OCI-LY3 (cell line): ENCODE results near the gene DOHH.

Experiments
- H2AFZ ChIP-seq: fragments of 200-600, 300-600 bp; shearing (Covaris generic); 2 replicates; pipeline ENCODE4 v1.6.0; 2014; ENCODE audit warnings: antibody characterized with exemption, low read depth, low read length
- H3K27ac ChIP-seq: fragments of 200-600, 300-600 bp; sonication (generic); 2 replicates; pipeline ENCODE4 v1.5.1; 2014; ENCODE audit warnings: mild to moderate bottlenecking, low read length, moderate library complexity, mixed read lengths
- H3K27me3 ChIP-seq: fragments of 200-600, 300-600 bp; sonication (generic); 2 replicates; pipeline ENCODE4 v1.6.1; 2014; ENCODE audit warnings: low read depth, low read length, mixed read lengths
- H3K36me3 ChIP-seq: fragments of 200-600, 300-600 bp; sonication (generic); replicated peaks from 2 replicates; pipeline ENCODE3; 2014; ENCODE audit warnings: low read depth, low read length, mixed read lengths
- H3K4me1 ChIP-seq: fragments of 300-600, 200-600 bp; sonication (generic); 2 replicates; pipeline ENCODE4 v1.6.1; 2014; ENCODE audit warnings: low read length, mixed read lengths
- H3K4me2 ChIP-seq: fragments of 200-600, 300-600 bp; sonication (generic); 2 replicates; pipeline ENCODE4 v1.6.1; 2014; ENCODE audit warnings: low read length, mixed read lengths
- H3K4me3 ChIP-seq: fragments of 300-600, 200-600 bp; sonication (generic); 2 replicates; pipeline ENCODE4 v1.5.1; 2014; ENCODE audit warnings: antibody characterized with exemption, mild to moderate bottlenecking, low read length, moderate library complexity
- H3K79me2 ChIP-seq: fragments of 300-600, 200-600 bp; shearing (Covaris generic); 2 replicates; pipeline ENCODE4 v1.6.1; 2014; ENCODE audit warnings: mild to moderate bottlenecking, low read length, mixed read lengths
- H3K9ac ChIP-seq: fragments of 300-600, 200-600 bp; shearing (Covaris generic); 2 replicates; pipeline ENCODE4 v1.6.0; 2014; ENCODE audit warnings: mild to moderate bottlenecking, low read length, moderate library complexity
- H3K9me3 ChIP-seq: fragments of 200-600, 300-600 bp; shearing (Covaris generic); 2 replicates; pipeline ENCODE4 v1.6.1; 2014; ENCODE audit warnings: low read length, mixed read lengths; ENCODE audit not compliant: insufficient read depth
- H4K20me1 ChIP-seq: fragments of 200-600, 300-600 bp; sonication (generic); 2 replicates; pipeline ENCODE4 v1.6.1; 2016; ENCODE audit warnings: low read length, mixed read lengths; ENCODE audit not compliant: insufficient read depth
- CTCF ChIP-seq: fragments of 200-600, 300-600 bp; sonication (generic); IDR thresholded peaks from 2 replicates; pipeline ENCODE4 v1.5.1; 2014; ENCODE audit warnings: antibody characterized with exemption, low read length, low read depth
- EZH2phosphoT487 ChIP-seq: fragments of 200-600 bp; shearing (Covaris generic); IDR thresholded peaks from 2 replicates; pipeline ENCODE4 v1.6.1; 2018; ENCODE audit warnings: antibody characterized with exemption, mixed run types, low read depth

DOHH gene

GRCh38 chr19:3538258-3538929 is 37.9 kb upstream of the DOHH start:
- no peaks in the 10 kb centered on the region for H3K9me3 ChIP-seq
- H3K4me3 ChIP-seq = no peak overlapping the region
- no peak overlapping the region for H2AFZ ChIP-seq
- H3K27ac ChIP-seq = no peak overlapping the region
- H4K20me1 ChIP-seq = peaks cover 12% of the 10 kb centered on the region
- H3K4me1 ChIP-seq = no peaks in the 10 kb centered on the region
- H3K9ac ChIP-seq = no peak overlapping the region
- no peak for TF ChIP-seq CTCF
- TF ChIP-seq EZH2phosphoT487 = no peak
- H3K79me2 ChIP-seq = no peaks in the 10 kb centered on the region
- peaks cover 45% of the 10 kb centered on the region for H3K36me3 ChIP-seq
- H3K27me3 ChIP-seq = no peaks in the 10 kb centered on the region
- no peak overlapping the region for H3K4me2 ChIP-seq

- Histone ChIP-seq H2AFZ (no peak overlapping the region), H3K4me2 (no peak overlapping the region), H3K36me3 (peaks cover 43% of the 10 kb centered on the region), H3K9me3 (no peaks in the 10 kb centered on the region), H3K79me2 (no peaks in the 10 kb centered on the region), H4K20me1 (peaks cover 12% of the 10 kb centered on the region), H3K9ac (no peak overlapping the region), H3K4me1 (no peaks in the 10 kb centered on the region), H3K4me3 (no peak overlapping the region), H3K27ac (no peak overlapping the region), H3K27me3 (no peaks in the 10 kb centered on the region)
- TF ChIP-seq EZH2phosphoT487 = no peak
- no peak for TF ChIP-seq CTCF
These were observed 37.2 kb upstream of the DOHH start for GRCh38 chr19:3537438-3538240.

- no peaks in the 10 kb centered on the region for H3K27me3 ChIP-seq
- peaks cover 40% of the 10 kb centered on the region for H3K36me3 ChIP-seq
- H3K9ac ChIP-seq = no peak overlapping the region
- H2AFZ ChIP-seq = no peak overlapping the region
- no peak overlapping the region for H3K27ac ChIP-seq
- H3K79me2 ChIP-seq = no peaks in the 10 kb centered on the region
- H3K9me3 ChIP-seq = no peaks in the 10 kb centered on the region
- peaks cover 12% of the 10 kb centered on the region for H4K20me1 ChIP-seq
- H3K4me2 ChIP-seq = no peak overlapping the region
- no peaks in the 10 kb centered on the region for H3K4me1 ChIP-seq
- H3K4me3 ChIP-seq = no peak overlapping the region
- no peak for TF ChIP-seq CTCF
- no peak for TF ChIP-seq EZH2phosphoT487
These were observed 36.6 kb upstream of the DOHH start for GRCh38 chr19:3537101-3537437.

- Histone ChIP-seq H3K79me2 (no peaks in the 10 kb centered on the region), H3K4me2 (no peak overlapping the region), H3K9ac (no peak overlapping the region), H3K4me1 (no peaks in the 10 kb centered on the region), H3K36me3 (peaks cover 39% of the 10 kb centered on the region), H4K20me1 (peaks cover 12% of the 10 kb centered on the region), H3K9me3 (no peaks in the 10 kb centered on the region), H3K4me3 (no peak overlapping the region), H3K27ac (no peak overlapping the region), H3K27me3 (no peaks in the 10 kb centered on the region), H2AFZ (no peak overlapping the region)
- TF ChIP-seq EZH2phosphoT487 (no peak), CTCF (no peak)
These were observed 36.1 kb upstream of the DOHH start for GRCh38 chr19:3536429-3537100.
